Astrocyte of the cerebellum (primary cell): ENCODE measurements around the gene KRTAP26-1.
A peak's percentile ranks its signal among the peaks of the same experiment; 100 is the strongest.

Experiments used
- DNase-seq: peaks from one replicate; pipeline ENCODE4 v3.0.0-alpha.2; 2011; ENCODE audit warnings: low read depth
- H3K4me3 ChIP-seq: 2 replicates; pipeline ENCODE4 v1.5.1; 2011; ENCODE audit warnings: mild to moderate bottlenecking, low read depth, low read length, moderate library complexity
- CTCF ChIP-seq: IDR thresholded peaks from 2 replicates; pipeline ENCODE4 v1.5.1; 2012; ENCODE audit warnings: low read length, low read depth, moderate library complexity, mild to moderate bottlenecking; ENCODE audit errors: missing control alignments
- in situ Hi-C: cut with HindIII; loops from 2 replicates; pipeline ENCODE4 v1.10.0; 2017; ENCODE audit warnings: low sequenced_read_pairs

The KRTAP26-1 gene

GRCh38 chr21:30289215-30289614, 30.9 kb downstream of the KRTAP26-1 start, which contains the start of gene KRTAP25-1:
Gene KRTAP25-1, minus strand, starts transcription at chr21:30289514. Its CDS starts 24 bp downstream, at chr21:30289490.
- H3K4me3 ChIP-seq, result no peak within 1 kb of the TSS
- in situ Hi-C loops, result no loop called here
- no peak for TF ChIP-seq CTCF
- no peak for DNase-seq

DNA sequence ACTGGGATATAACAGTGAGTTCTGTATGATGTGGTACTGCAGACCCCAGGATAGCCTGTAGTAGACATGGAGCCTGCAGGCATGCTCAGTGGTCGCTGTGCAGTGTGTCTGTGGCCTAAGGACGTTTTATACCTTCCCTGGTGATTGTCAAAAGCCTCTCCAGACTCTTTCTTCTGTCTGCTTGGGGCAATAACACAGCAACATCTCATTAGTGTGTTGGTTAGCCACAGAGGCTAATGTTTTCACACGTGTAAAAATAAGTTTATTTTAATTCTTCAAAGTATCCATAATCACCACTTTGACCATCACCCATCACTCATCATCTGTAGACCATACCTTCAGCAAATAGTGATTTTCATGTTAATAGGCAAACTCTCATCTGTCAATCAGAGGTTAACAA, 37.3 kb downstream of the KRTAP26-1 start, which contains the start of gene KRTAP24-1:
Gene KRTAP24-1, minus strand, starts transcription at position 101 of the 400 bp plus-strand sequence. Its CDS starts 18 bp downstream, at position 83.
- TF ChIP-seq CTCF, result no peak
- in situ Hi-C loops, result no loop called here
- DNase-seq, result no peak
- H3K4me3 ChIP-seq, result no peak within 1 kb of the TSS

DNA sequence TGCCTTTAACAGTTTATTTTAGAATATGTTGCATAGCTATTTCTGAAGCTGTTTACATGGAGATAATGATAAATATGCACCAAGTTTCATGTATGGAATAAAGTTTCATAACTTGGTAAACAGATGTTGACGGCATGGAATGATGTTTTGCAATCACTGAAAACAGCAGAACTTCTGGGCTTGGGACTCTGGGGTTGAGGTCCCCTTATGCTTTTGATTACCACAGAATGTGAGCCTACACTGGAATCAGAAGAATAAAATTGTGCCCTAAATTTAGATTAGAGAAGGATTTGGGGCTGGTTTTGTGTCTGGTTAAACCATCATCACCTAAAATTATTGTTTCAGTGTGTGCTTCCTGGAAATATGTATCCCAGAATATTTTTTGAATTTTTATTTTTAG, 48.5 kb downstream of the KRTAP26-1 start:
- H3K4me3 ChIP-seq, result no peak overlapping the region
- in situ Hi-C loops, result no loop called here
- no peak for DNase-seq
- no peak for TF ChIP-seq CTCF

- in situ Hi-C loops, result no loop called here
- TF ChIP-seq CTCF, result no peak
- no peak overlapping the region for H3K4me3 ChIP-seq
- peak; percentile 1 for DNase-seq
Measured at GRCh38 chr21:30271156-30271555, 49.0 kb downstream of the KRTAP26-1 start.

DNA sequence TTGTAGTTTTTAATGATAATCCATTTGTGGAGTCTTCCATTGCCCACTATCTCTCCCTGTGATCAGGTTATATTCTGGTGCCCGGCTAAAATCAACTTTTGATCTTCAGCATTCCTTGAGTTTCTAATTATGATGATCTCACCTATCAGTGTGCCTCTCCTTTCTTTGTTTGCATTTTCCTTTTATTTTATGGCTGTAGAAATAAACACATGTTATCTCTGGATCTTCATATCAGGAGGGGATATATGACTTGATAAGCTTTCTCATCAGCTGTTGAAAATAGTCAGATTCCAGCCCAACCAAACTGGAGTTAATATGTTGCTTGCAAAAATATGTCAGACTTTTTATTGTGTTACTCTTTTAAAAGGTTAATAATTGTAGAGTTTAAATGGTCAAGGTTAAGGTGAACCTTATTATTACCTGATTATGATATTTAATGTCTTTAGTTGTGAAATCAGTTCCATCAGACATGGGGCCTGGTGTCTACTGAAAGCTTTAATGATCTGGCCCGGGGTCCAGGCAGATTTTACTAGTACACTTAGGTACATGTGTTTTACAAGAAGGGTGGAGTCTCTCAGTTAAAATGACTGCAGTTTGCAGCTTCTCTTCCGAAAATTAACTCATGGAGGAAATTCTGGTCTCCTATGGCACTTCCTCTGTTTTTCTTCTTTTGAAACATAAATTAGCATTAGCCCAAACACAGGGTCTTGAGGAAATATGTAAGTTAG, 50.1 kb downstream of the KRTAP26-1 start:
- in situ Hi-C loops, result no loop called here
- DNase-seq, result no peak
- TF ChIP-seq CTCF, result no peak
- no peak overlapping the region for H3K4me3 ChIP-seq
